Thyroid gland (tissue), 4 donors: Measurements from ENCODE around the gene GRIN2C.

Source experiments
- POLR2A ChIP-seq, 2 donors: fragments of 450-650 bp; IDR thresholded peaks; one replicate each; pipeline ENCODE4 v1.6.1; 2017; ENCODE audit warnings: antibody characterized with exemption in 2 of 2, mild to moderate bottlenecking in 2 of 2, moderate library complexity in 1 of 2
- TF ChIP-seq, protein P1 (sequence below), 6 experiments: fragments of 200-600 bp in 3 of 6; fragments of 450-650 bp in 3 of 6; sonication (generic) in 3 of 6; IDR thresholded peaks; one replicate each; pipeline ENCODE4 v1.5.1; 2016 to 2019; ENCODE audit warnings: antibody characterized with exemption in 6 of 6, mild to moderate bottlenecking in 2 of 6, inconsistent platforms in 1 of 6, moderate library complexity in 1 of 6

DNA sequence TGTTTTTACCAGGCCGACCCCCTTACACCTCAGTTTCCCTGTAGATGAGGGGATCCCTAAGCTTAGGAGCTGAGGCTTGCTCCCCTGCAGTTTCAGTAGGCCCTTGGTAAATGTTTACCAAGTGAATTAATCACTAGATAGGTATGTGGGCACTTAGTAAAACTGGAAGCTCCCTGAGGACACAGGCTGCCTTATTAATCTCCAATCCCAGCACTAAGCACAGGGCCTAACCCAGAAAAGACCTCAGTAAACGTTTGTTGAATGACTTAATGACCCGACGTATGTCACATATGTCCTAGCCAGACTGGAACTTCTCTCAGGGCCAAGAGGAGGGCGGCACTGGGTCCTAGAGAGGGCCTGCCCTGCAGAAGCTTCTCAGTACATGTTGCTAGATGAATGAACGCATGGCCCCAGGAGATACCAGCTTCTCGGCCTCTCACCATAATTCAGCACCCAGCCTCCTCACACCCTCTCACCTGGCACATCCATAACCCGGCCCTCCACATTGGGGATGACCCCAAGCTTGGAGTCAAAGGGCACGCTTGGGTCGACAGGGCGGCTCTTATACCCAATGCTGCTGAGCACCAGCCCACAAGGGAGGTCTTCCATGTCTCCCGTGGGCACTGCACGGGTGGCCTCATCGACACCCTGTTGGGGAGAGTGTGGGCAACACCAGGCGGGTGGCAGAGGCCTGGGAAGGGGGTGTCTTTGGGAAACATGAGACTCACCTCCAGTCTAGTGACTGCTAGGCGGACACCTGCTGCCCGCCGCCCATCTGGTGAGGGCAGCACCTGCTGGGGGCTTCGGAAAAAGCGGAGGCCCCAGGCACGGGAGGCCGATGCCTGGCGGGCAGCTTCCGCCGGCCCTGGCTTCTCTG, 4.0 kb upstream of the GRIN2C start:
- no peak for TF ChIP-seq POLR2A (IDR thresholded peaks at IDR 0.05)
- TF ChIP-seq, protein P1, sequence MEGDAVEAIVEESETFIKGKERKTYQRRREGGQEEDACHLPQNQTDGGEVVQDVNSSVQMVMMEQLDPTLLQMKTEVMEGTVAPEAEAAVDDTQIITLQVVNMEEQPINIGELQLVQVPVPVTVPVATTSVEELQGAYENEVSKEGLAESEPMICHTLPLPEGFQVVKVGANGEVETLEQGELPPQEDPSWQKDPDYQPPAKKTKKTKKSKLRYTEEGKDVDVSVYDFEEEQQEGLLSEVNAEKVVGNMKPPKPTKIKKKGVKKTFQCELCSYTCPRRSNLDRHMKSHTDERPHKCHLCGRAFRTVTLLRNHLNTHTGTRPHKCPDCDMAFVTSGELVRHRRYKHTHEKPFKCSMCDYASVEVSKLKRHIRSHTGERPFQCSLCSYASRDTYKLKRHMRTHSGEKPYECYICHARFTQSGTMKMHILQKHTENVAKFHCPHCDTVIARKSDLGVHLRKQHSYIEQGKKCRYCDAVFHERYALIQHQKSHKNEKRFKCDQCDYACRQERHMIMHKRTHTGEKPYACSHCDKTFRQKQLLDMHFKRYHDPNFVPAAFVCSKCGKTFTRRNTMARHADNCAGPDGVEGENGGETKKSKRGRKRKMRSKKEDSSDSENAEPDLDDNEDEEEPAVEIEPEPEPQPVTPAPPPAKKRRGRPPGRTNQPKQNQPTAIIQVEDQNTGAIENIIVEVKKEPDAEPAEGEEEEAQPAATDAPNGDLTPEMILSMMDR (IDR thresholded peaks at IDR 0.05) = no peak
